ENCODE results near the gene HYAL2. TPM values are rescaled to one million over a fixed set of nuclear protein-coding genes. Genes with fewer than 3 reads are reported as not detected.

HYAL2 gene
- total RNA-seq, 5 donors from 2014 or later (not counting 1 experiment from before 2014, with no cell fraction given), result 0.50 to 6.8 (median 3.0) TPM

- ChIA-PET CTCF (interaction anchor here in 1 of 2 donors (0.9 kb wide), 1 partner anchor 29 kb away, joined by 3 read pairs; the partner anchor contains the start of genes HYAL3 and NAA80), POLR2A (no interaction called here)
- H3K4me1 Mint-ChIP-seq, result peaks cover 18 to 23% (median 19%) of the 10 kb centered on the region in 3 donors
- H3K4me3 ChIP-seq (ENCODE audit: control insufficient read depth in 1 of 2, extremely low read depth in 1 of 2, low read length in 1 of 2), result no peak overlapping the region
- ATAC-seq (replicated peaks in 1 of 4) (no peak), DNase-seq (no peak)
- no peaks in the 10 kb centered on the region for H3K9me3 Mint-ChIP-seq
- no peaks in the 10 kb centered on the region for H3K9me3 ChIP-seq
- no peak overlapping the region for H3K27ac ChIP-seq (ENCODE audit: low read length)
- H3K27ac Mint-ChIP-seq, result no peak overlapping the region
- peaks cover 20 to 25% of the 10 kb centered on the region in 2 donors for H3K27me3 Mint-ChIP-seq
- 88% methylated on average over 9 of the region's 19 CpGs for WGBS (ENCODE audit: insufficient coverage)
- H3K4me3 Mint-ChIP-seq, result no peak overlapping the region
- H3K27me3 ChIP-seq (replicated peaks in 1 of 2; ENCODE audit: control insufficient read depth in 2 of 2, extremely low read depth in 1 of 2, insufficient read depth in 2 of 2, low read length in 1 of 2), result peaks cover 7 to 60% of the 10 kb centered on the region in 2 experiments
- no peaks in the 10 kb centered on the region for H3K36me3 ChIP-seq (ENCODE audit: control insufficient read depth in 2 of 2, extremely low read depth in 1 of 2, insufficient read depth in 1 of 2, low read length in 1 of 2)
- no peaks in the 10 kb centered on the region for H3K36me3 Mint-ChIP-seq
- H3K4me1 ChIP-seq (ENCODE audit: control insufficient read depth in 1 of 2, extremely low read depth in 1 of 2, insufficient read depth in 2 of 2, low read length in 2 of 2), result peaks cover 2 to 31% of the 10 kb centered on the region in 2 experiments
Measured at GRCh38 chr3:50270422-50271224, 51.9 kb downstream of the HYAL2 start.

- peaks cover 7 to 60% of the 10 kb centered on the region in 2 experiments for H3K27me3 ChIP-seq (replicated peaks in 1 of 2; ENCODE audit: control insufficient read depth in 2 of 2, extremely low read depth in 1 of 2, insufficient read depth in 2 of 2, low read length in 1 of 2)
- ChIA-PET POLR2A (no interaction called here), CTCF (no interaction called here)
- Mint-ChIP-seq H3K27ac (no peak overlapping the region), H3K9me3 (no peaks in the 10 kb centered on the region), H3K27me3 (peaks cover 13 to 20% of the 10 kb centered on the region in 2 donors), H3K4me3 (no peak overlapping the region), H3K4me1 (peaks cover 13 to 17% (median 14%) of the 10 kb centered on the region in 3 donors), H3K36me3 (no peaks in the 10 kb centered on the region)
- DNase-seq, result no peak
- H3K36me3 ChIP-seq (ENCODE audit: control insufficient read depth in 2 of 2, extremely low read depth in 1 of 2, insufficient read depth in 1 of 2, low read length in 1 of 2), result no peaks in the 10 kb centered on the region
- WGBS (ENCODE audit: insufficient coverage), result 93% methylated on average over 5 of the region's 8 CpGs
- H3K4me3 ChIP-seq (ENCODE audit: control insufficient read depth in 1 of 2, extremely low read depth in 1 of 2, low read length in 1 of 2), result no peak overlapping the region
- H3K4me1 ChIP-seq (ENCODE audit: control insufficient read depth in 1 of 2, extremely low read depth in 1 of 2, insufficient read depth in 2 of 2, low read length in 2 of 2), result peaks cover 2 to 25% of the 10 kb centered on the region in 2 experiments
- H3K27ac ChIP-seq (ENCODE audit: low read length), result no peak overlapping the region
- H3K9me3 ChIP-seq, result no peaks in the 10 kb centered on the region
- no peak for ATAC-seq (replicated peaks in 1 of 4)
Measured at GRCh38 chr3:50269977-50270413, 52.5 kb downstream of the HYAL2 start.

- no peak for ATAC-seq (replicated peaks in 1 of 4)
- POLR2A ChIA-PET, result interaction anchor here in 1 of 2 donors (0.7 kb wide), 1 partner anchor 353 kb away, joined by 6 read pairs; no protein-coding TSS in a partner anchor
Measured at GRCh38 chr3:50269460-50269859, 53.1 kb downstream of the HYAL2 start.

DNA sequence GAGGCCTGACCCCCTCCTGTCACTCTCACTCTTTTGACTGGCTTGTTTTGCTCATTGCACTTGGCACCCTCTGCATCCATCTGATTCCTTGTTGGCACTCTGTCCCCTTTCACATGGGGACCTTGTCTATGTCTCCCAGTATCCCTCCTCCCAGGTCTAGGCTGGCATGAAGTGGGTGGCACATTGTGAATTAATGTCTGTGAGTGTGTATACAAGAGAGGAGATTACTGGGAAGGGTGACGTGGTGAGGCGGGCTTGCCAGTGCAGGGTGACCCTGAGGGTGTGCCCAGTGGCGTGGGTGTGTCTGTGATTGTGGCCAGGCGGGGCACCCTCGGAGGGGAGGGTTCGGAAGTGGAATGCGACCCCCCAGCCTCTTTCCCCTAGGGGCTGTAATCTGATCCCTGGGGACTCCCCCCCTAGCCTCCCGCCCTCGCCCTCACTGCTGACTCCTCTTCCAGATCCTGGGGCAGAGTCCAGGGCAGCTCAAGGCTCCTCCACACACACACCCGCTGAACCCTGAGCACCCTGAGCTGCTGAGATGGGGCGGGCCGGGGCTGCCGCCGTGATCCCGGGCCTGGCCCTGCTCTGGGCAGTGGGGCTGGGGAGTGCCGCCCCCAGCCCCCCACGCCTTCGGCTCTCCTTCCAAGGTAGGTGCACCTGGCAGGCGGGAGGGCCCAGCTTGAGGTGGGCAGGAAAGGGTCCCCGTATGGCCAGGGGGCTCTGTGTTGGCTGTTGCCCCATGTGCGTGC lies 53.7 kb downstream of the HYAL2 start, which contains the start of gene SEMA3B:
Gene SEMA3B, plus strand, starts transcription at position 445 of the 749 bp plus-strand sequence. Its CDS starts 94 bp downstream, at position 539.
- H3K27ac ChIP-seq (ENCODE audit: low read length), result no peak within 1 kb of the TSS
- H3K36me3 Mint-ChIP-seq, result no peaks in the 10 kb centered on the region
- DNase-seq (no peak), ATAC-seq (replicated peaks in 1 of 4) (no peak)
- H3K4me1 ChIP-seq (ENCODE audit: control insufficient read depth in 1 of 2, extremely low read depth in 1 of 2, insufficient read depth in 2 of 2, low read length in 2 of 2), result peaks cover 0 to 13% of the 10 kb centered on the region in 2 experiments
- H3K27ac Mint-ChIP-seq, result no peak within 1 kb of the TSS
- H3K36me3 ChIP-seq (ENCODE audit: control insufficient read depth in 2 of 2, extremely low read depth in 1 of 2, insufficient read depth in 1 of 2, low read length in 1 of 2), result no peaks in the 10 kb centered on the region
- H3K27me3 ChIP-seq (replicated peaks in 1 of 2; ENCODE audit: control insufficient read depth in 2 of 2, extremely low read depth in 1 of 2, insufficient read depth in 2 of 2, low read length in 1 of 2), result peaks cover 1 to 52% of the 10 kb centered on the region in 2 experiments
- ChIA-PET POLR2A (interaction anchor here in 1 of 2 donors (0.7 kb wide), 1 partner anchor 353 kb away, joined by 6 read pairs; no protein-coding TSS in a partner anchor), CTCF (no interaction called here)
- H3K4me1 Mint-ChIP-seq, result peaks cover 5 to 8% (median 6%) of the 10 kb centered on the region in 3 donors
- no peak within 1 kb of the TSS for H3K4me3 ChIP-seq (ENCODE audit: control insufficient read depth in 1 of 2, extremely low read depth in 1 of 2, low read length in 1 of 2)
- peaks cover 6 to 10% of the 10 kb centered on the region in 2 donors for H3K27me3 Mint-ChIP-seq
- no peak within 1 kb of the TSS for H3K4me3 Mint-ChIP-seq
- WGBS (ENCODE audit: insufficient coverage), result 86% methylated on average over 15 of the region's 21 CpGs
- no peaks in the 10 kb centered on the region for H3K9me3 Mint-ChIP-seq
- no peaks in the 10 kb centered on the region for H3K9me3 ChIP-seq

More at GRCh38 chr3:50269460-50269859, 53.1 kb downstream of the HYAL2 start:
- no peak overlapping the region for H3K4me3 ChIP-seq (ENCODE audit: control insufficient read depth in 1 of 2, extremely low read depth in 1 of 2, low read length in 1 of 2)
- Mint-ChIP-seq H3K4me3 (no peak overlapping the region), H3K4me1 (peaks cover 10 to 13% (median 11%) of the 10 kb centered on the region in 3 donors), H3K9me3 (no peaks in the 10 kb centered on the region), H3K27me3 (peaks cover 11 to 15% of the 10 kb centered on the region in 2 donors), H3K27ac (no peak overlapping the region), H3K36me3 (no peaks in the 10 kb centered on the region)
- WGBS (ENCODE audit: insufficient coverage), result 57% methylated on average over 1 of the region's 4 CpGs
- H3K9me3 ChIP-seq, result no peaks in the 10 kb centered on the region
- CTCF ChIA-PET, result no interaction called here
- H3K4me1 ChIP-seq (ENCODE audit: control insufficient read depth in 1 of 2, extremely low read depth in 1 of 2, insufficient read depth in 2 of 2, low read length in 2 of 2), result peaks cover 1 to 19% of the 10 kb centered on the region in 2 experiments
- H3K36me3 ChIP-seq (ENCODE audit: control insufficient read depth in 2 of 2, extremely low read depth in 1 of 2, insufficient read depth in 1 of 2, low read length in 1 of 2), result no peaks in the 10 kb centered on the region
- peaks cover 7 to 58% of the 10 kb centered on the region in 2 experiments for H3K27me3 ChIP-seq (replicated peaks in 1 of 2; ENCODE audit: control insufficient read depth in 2 of 2, extremely low read depth in 1 of 2, insufficient read depth in 2 of 2, low read length in 1 of 2)
- H3K27ac ChIP-seq (ENCODE audit: low read length), result no peak overlapping the region
- DNase-seq, result no peak

GRCh38 chr3:50268276-50268675 lies 54.3 kb downstream of the HYAL2 start:
- H3K4me3 ChIP-seq (ENCODE audit: control insufficient read depth in 1 of 2, extremely low read depth in 1 of 2, low read length in 1 of 2), result no peak overlapping the region
- DNase-seq (no peak), ATAC-seq (replicated peaks in 1 of 4) (no peak)
- Mint-ChIP-seq H3K27me3 (peaks cover 6 to 8% of the 10 kb centered on the region in 2 donors), H3K4me3 (no peak overlapping the region), H3K4me1 (peaks cover 4 to 6% (median 6%) of the 10 kb centered on the region in 3 donors), H3K27ac (no peak overlapping the region), H3K9me3 (no peaks in the 10 kb centered on the region), H3K36me3 (no peaks in the 10 kb centered on the region)
- H3K9me3 ChIP-seq, result no peaks in the 10 kb centered on the region
- no peaks in the 10 kb centered on the region for H3K36me3 ChIP-seq (ENCODE audit: control insufficient read depth in 2 of 2, extremely low read depth in 1 of 2, insufficient read depth in 1 of 2, low read length in 1 of 2)
- H3K27ac ChIP-seq (ENCODE audit: low read length), result no peak overlapping the region
- ChIA-PET CTCF (no interaction called here), POLR2A (no interaction called here)
- 63% methylated on average over 3 of the region's 3 CpGs for WGBS (ENCODE audit: insufficient coverage)
- peaks cover 0 to 46% of the 10 kb centered on the region in 2 experiments for H3K27me3 ChIP-seq (replicated peaks in 1 of 2; ENCODE audit: control insufficient read depth in 2 of 2, extremely low read depth in 1 of 2, insufficient read depth in 2 of 2, low read length in 1 of 2)
- peaks cover 0 to 7% of the 10 kb centered on the region in 2 experiments for H3K4me1 ChIP-seq (ENCODE audit: control insufficient read depth in 1 of 2, extremely low read depth in 1 of 2, insufficient read depth in 2 of 2, low read length in 2 of 2)
